WI38 (cell line): Measurements from ENCODE around the gene MYCBPAP.

ENCODE experiments used
- H3K4me3 ChIP-seq: 2 replicates; pipeline ENCODE4 v1.5.1; 2011; ENCODE audit warnings: low read depth, mild to moderate bottlenecking, control low read depth, low read length
- CTCF ChIP-seq: IDR thresholded peaks from 2 replicates; pipeline ENCODE4 v1.5.1; 2012; ENCODE audit warnings: low read depth, mild to moderate bottlenecking, control low read depth, low read length

MYCBPAP gene

GRCh38 chr17:50541402-50541715, 33.1 kb downstream of the MYCBPAP start:
- no peak for TF ChIP-seq CTCF
- peak overlapping the region; percentile 60 for H3K4me3 ChIP-seq

GRCh38 chr17:50541716-50542688, 33.8 kb downstream of the MYCBPAP start:
- H3K4me3 ChIP-seq: peak overlapping the region; percentile 60
- 0 out of 2 replicates have a peak, but pooled peaks have one; percentile 11 for TF ChIP-seq CTCF

GRCh38 chr17:50542795-50543774, 34.8 kb downstream of the MYCBPAP start:
- no peak for TF ChIP-seq CTCF
- H3K4me3 ChIP-seq: peak overlapping the region; percentile 60; the same call in 1 of the 2 replicates

- H3K4me3 ChIP-seq: no peak overlapping the region
Measured at GRCh38 chr17:50544516-50544915, 36.3 kb downstream of the MYCBPAP start.

GRCh38 chr17:50545311-50545710, 37.1 kb downstream of the MYCBPAP start:
- TF ChIP-seq CTCF: no peak
- H3K4me3 ChIP-seq: no peak overlapping the region

More at GRCh38 chr17:50544516-50544915, 36.3 kb downstream of the MYCBPAP start:
- no peak for TF ChIP-seq CTCF

- no peak for TF ChIP-seq CTCF
- H3K4me3 ChIP-seq: peak overlapping the region; percentile 71
Measured at GRCh38 chr17:50546701-50547034, 38.4 kb downstream of the MYCBPAP start.
